A549 treated with AZD9567 at 1 μM for 4 hours (cell line): ENCODE measurements around the gene PDYN. TPM values are rescaled to one million over a fixed set of nuclear protein-coding genes. Genes with fewer than 3 reads are reported as not detected.

Experiments used
- total RNA-seq: library from RNA; stranded (reverse); fragments of 200-300 nt; extraction: Qiagen RNA extraction; gene quantifications from 5 replicates; pipeline ENCODE4 v1.2.3, GENCODE V29; 2022; ENCODE audit not compliant: insufficient read depth

The PDYN gene
- 0.02 TPM in 1 of 5 replicates, not detected in the others for total RNA-seq

DNA sequence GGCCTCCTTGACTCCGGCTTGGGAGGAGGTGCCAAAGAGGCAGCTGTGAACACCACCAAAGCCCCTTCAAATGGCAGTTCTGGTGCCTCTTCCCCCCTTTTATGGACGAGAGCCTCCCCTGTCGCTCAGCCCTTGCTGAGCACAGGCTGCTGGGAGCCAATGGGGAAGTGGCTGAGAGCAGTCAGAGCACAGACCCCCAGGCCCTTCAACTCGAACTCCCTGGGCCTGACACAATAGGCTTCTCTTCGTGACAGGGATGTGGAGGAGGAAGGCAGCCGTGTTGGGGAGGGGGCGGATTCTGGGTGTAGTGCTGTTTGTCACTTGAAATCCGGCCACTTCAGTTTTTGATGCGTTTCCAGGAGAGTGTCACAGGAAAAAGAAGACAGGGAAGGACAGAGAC, at the start of gene PDYN:
Gene PDYN, minus strand, starts transcription at position 73 of the 400 bp plus-strand sequence. CDS start 10,974 bp downstream, outside the sequence.

Other genes starting within 250 kb of the PDYN start
- 20.0 to 24.0 TPM (median 21.0 TPM) in 5 replicates for gene SIRPA, start 98.7 kb downstream of the PDYN start, total RNA-seq
- 11.0 to 14.4 TPM (median 12.5 TPM) in 5 replicates for gene STK35, start 107.8 kb upstream of the PDYN start, total RNA-seq